OCI-LY3 (cell line): ENCODE measurements around the gene QSOX2.

Experiments used
- CTCF ChIP-seq: fragments of 200-600, 300-600 bp; sonication (generic); IDR thresholded peaks from 2 replicates; pipeline ENCODE4 v1.5.1; 2014; ENCODE audit warnings: antibody characterized with exemption, low read length, low read depth
- EZH2phosphoT487 ChIP-seq: fragments of 200-600 bp; shearing (Covaris generic); IDR thresholded peaks from 2 replicates; pipeline ENCODE4 v1.6.1; 2018; ENCODE audit warnings: antibody characterized with exemption, mixed run types, low read depth

DNA sequence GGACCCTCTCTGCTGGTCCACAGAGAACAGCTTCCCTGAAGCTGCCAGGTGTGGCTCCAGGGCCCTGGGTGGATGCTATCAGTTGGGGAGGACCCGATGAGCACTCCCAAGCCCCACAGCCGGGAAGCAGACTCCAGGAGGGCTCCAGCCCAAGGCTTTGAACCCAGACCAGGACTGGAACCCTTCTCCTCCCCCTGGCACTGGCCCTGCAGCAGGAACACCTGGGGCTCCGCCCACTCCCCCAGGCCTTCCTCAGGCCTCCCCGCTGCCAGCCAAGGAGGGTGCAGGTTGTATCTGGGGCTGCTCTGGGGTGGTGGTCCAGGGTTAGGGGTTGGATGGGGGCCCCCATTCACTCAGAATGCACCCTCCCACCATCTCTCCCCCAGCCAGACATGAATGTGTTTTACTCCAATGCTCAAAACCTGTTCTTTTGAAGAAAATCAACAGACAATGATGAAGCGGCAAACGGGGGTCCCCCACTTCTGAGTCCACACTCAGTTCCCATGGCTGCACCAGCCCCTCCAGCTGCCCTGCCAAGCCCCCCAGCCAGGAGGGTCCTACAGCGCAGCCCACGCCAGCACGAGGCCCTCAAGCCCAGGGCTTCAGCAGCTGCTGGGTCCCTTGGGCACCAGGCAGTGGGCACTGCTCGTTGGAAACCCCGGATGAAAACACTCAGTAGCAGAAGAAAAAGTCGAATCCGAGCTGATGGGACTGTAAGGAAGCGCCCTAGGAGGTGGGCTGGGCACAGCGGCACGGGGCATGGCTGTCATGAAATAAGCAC is 35.1 kb upstream of the QSOX2 start:
- TF ChIP-seq EZH2phosphoT487 (no peak), CTCF (no peak)
